GM19468 (cell line): ENCODE data around the gene CSAD.
A peak's percentile ranks its signal among the peaks of the same experiment; 100 is the strongest.
"Not testable (repeated sequence)": the region's sequence is repeated elsewhere in the genome, so short reads cannot be mapped to it uniquely, and the experiment has no call there.

ENCODE experiments used
- ATAC-seq: cut with Tn5 transposase; IDR thresholded peaks from one replicate; pipeline ENCODE4 v1.9.1; 2021; ENCODE audit warnings: mild to moderate bottlenecking, moderate library complexity, moderate number of reproducible peaks; ENCODE audit not compliant: unreplicated experiment; ENCODE audit errors: extremely low read depth

Gene CSAD

GRCh38 chr12:53185582-53186153 lies 4.9 kb upstream of the CSAD start:
- ATAC-seq, result no peak

DNA sequence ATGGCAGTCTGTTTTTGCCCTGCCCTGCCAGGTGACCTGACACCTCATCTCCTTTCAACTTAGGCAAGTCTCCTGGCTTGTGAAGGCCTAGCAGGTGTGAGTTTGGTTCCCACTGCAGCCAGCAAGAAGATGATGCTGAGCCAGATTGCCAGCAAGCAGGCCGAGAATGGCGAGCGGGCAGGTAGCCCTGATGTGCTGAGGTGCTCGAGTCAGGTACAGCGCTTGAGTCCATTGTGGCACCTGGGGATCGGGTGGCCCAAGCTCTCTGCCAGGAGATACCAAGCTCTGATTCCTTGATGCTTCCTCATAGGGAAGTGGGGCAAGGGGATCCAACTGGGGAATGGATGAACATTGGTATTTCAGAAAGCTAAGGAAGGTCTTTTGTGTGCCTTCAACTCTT lies 4.1 kb upstream of the CSAD start:
- ATAC-seq, result no peak

DNA sequence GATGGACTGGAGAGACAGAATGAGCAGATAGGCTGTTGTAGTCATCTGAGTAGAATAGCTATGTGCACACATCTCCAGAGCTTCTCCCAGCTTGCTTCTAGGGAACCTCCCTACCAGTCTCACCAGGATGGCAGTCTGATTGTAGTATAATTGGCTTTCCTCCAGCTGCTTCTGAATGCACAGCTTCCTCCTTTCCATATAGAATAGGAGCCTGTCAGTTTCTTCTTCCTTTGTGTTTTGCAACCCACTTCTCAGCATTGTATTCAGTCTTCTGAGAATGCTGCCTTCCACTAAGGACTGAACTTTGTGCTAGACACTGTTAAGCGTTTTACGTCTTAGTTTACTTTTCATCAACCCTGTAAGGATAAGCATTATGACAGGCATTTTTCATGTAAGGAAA lies 2.2 kb upstream of the CSAD start:
- no peak for ATAC-seq

GRCh38 chr12:53181935-53182334 lies 1.2 kb upstream of the CSAD start:
- no peak for ATAC-seq

DNA sequence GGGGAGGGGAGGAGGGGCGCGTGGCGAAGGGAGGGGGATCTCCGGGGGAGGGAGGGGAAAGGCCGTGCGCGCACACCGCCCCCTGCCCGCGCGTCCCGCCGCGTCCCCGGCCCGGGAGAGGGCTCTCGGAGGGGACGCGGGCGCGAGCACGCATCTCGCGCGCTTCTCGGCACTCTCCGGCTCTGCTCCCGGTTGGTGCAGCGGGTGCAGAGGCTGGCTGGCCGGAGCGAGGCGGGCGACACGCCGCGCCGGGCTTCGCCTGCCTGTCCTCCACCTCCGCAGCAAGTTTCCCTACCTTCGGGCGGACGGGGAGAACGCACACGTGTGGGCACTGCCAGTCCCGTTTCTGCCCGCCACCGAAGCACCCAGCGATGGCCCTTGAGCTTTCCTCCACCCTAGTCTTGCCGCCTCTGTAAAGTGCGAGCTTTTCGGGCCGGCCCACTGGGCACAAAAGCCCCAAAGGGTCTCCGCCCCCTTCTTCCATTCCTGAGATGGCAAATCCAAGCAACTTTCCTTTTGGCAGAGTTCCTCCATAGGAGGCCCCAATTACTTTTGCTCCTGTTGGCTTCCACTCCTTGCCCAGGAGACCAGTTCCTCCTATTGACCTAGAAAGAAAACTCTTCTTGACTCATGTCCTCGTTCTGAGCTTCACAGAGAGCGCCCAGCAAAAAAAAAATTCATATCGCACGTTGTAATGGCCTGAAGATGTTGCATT lies 363 bp upstream of the CSAD start:
- ATAC-seq, result peak; percentile 16

GRCh38 chr12:53179687-53180219 lies 972 bp downstream of the CSAD start:
- no peak for ATAC-seq

DNA sequence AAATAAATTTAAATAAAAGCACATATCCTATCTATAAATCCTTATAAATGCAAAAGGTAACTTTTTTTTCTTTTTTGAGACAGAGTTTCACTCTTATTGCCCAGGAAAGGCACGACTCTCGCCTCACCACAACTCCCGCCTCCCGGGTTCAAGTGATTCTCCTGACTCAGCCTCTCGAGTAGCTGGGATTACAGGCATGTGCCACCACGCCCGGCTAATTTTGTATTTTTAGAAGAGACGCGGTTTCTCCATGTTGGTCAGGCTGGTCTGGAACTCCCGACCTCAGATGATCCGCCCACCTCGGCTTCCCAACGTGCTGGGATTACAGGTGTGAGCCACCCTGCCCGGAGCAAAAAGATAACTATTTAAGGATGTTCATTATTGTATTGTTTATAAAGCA lies 1.9 kb downstream of the CSAD start:
- ATAC-seq, result not testable (repeated sequence)

DNA sequence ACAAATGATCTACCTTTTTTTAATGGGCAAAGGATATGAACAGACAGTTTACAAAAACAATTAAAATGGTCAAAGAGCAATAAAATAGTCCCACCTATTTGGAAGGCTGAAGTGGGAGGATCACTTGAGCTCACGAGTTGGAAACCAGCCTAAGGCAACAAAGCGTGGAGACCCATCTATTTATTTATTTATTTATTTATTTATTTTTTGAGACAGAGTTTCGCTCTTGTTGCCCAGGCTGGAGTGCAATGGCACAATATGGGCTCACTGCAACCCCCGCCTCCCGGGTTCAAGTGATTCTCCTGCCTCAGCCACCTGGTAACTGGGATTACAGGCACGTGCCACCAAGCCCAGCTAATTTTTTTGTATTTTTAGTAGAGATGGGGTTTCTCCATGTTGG lies 3.3 kb downstream of the CSAD start:
- ATAC-seq, result not testable (repeated sequence)

GRCh38 chr12:53176750-53177149 lies 4.0 kb downstream of the CSAD start:
- no peak for ATAC-seq

DNA sequence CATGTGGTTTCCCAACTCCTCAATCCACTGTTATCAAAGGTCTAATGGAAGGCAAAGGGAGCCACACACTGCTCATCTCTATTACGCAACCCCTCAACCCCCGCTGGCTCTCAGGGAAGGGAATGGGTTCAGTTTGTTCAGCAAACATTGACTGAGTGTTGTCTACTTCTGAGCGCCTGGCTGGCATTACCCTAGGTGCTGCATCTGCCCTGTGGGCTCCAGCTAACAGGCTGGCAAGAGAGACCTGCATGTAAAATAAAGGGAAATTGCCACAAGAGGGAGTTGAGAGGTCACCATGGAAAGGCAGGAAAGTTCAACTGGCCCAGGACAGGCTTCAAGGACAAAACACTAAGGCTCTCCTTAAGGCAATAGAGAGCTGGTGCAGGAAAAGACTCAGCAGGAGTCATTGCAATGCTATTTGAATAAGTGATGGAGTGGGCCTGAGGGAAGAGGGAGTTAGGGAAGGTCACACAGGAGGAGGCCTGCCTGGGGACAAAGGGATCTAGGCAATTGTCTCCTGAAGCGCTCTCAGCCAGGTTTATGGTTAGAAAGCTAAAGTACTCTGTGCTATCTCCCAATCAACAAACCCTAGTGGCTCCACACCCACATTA lies 5.7 kb downstream of the CSAD start:
- no peak for ATAC-seq

DNA sequence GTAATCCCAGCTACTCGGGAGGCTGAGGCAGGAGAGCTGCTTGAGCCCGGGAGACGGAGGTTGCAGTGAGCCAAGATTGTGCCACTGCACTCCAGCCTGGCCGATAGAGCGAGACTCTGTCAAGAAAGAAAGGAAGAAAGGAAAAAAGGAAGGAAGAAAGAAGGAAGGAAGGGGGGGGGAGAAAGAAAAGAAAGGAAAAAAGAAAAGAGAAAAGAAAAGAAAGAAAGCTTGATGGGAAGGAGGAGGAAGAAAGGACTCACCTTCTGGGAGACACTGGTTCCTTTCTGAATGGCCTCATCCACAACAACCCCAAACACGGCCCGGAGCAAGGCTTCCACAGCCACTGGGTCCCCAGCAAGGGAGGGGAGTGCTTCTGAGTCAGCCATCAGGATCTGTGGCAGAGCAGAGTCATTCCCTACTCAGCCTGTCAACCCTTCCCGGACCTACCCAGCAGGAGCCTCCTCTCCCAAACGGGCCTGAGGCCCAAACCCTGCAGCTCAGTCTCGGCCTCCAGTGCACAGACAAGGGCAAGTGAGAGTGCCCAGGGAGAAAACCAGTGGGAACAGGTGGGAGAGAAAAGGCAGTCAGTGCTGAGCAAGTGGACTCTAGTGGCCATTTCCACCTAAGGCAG lies 7.5 kb downstream of the CSAD start:
- no peak for ATAC-seq

DNA sequence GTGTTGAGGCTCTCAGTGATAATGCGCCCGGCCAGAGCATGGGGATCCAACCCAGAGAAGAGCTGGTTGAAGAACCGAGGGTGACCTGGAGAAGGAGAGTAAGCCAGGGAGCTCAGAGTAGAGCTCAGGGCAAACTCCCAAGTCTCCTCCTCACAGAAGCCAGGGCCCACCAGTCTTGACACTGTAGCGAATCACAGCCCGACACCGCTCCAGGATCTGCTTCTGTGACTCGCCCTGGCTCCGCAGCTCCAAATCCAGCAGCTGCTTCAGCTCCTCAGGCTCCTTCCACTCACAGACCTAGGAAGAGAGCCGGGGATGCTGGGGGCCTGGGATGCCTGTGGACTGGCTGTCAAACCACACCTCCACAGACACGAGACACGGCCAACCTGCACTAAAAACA lies 8.4 kb downstream of the CSAD start:
- no peak for ATAC-seq

DNA sequence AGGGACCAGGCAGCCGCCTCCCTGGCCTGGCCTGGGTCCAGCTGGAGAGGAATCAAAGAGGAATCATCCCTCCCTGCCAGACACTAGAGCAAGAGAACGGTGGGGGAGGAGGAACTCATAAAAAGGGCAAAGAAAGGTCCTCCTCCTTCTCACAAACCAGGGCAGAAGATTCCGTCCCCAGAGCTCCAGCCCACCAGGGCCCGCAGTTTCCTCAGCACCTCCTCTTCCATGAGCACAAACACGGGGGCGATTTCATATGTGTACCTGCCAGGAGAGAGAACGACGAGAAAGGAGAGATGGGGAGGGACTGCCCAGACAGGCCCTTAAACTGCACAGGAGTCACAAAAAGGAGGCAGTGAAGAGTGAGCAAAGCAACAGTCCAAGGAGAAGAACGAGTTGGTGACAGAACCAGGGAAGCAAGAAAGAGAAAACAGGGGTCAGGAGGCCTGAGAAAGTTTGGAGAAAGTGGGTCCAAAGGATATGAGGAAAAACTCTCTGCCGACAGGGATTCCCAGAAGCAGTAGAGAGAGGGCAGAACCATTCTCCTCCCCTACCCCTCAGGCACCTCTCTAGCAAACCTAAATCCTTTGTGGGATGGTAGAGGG lies 8.9 kb downstream of the CSAD start:
- no peak for ATAC-seq

GRCh38 chr12:53170876-53171724 lies 9.6 kb downstream of the CSAD start:
- no peak for ATAC-seq

DNA sequence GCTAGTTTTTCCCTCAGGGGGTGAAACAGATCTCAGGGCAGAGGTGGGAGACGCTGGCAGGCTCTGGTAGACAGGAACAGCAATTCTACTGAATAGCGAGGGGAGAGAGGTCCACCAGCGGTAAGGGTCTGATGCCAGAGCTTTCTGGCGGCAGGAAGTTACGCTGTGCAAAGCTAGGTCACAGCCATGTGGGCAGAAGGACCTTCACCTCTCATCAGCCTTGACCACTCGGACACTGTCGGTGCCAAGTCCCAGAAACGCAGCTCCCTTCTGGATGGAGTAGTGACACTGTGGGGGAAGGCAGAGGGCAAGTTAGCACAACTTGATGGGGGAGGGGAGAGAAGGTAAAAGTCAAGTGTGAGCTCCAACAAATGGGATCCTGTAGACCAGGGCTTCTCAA lies 10.5 kb downstream of the CSAD start:
- no peak for ATAC-seq

DNA sequence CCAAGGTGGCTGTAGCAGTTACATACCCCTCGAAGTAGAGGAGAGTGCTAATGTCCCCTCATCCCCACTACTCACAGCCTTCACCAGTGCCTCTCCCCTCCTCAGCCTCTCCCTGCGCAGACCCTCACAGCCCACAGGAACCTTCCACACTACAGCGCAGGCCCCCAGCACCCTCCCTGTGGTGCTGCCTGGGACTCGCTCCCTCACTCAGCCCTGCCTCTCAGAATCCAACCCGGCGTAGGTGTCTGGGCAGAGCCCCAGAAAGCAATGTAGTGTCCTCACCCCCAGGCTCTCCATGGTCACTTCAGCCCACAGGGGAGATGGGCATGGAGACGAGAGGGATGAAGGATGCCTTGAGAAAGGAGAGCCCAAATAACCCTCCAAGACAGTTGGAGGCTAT lies 11.1 kb downstream of the CSAD start:
- ATAC-seq, result no peak

DNA sequence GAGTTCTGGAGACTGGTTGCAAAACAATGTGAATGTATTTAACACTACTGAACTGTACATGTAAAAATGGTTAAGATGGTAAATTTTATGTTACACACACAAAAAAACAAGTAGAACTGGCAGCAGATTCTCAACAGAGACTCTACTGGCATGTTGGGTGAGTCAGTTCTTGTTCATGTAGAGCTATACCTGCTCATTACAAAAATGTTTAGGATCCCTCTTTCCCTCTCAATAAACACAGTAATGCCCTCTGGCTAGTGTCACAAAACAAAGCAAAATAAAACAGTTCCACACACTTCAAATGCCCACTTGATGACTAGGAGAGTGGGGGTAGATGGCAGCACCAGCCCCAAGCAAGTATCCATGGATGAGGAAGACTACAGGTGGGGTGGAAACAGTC lies 13.9 kb downstream of the CSAD start:
- ATAC-seq, result no peak

DNA sequence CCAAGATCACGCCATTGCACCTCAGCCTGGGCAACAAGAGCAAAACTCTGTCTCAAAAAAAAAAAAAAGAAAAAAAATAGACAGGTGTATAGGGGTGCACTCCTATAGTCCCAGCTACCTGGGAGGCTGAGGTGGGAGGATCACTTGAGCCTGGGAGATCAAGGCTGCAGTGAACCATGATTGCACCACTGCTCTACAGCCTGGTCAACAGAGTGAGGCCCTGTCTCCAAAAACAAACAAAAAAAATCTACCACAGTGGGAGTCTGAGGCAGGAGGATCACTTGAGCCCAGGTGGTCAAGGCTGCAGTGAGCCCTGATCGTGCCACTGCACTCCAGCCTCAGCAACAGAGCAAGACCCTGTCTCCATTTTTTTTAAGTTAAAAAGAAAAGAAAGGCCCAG lies 17.7 kb downstream of the CSAD start:
- ATAC-seq, result not testable (repeated sequence)

DNA sequence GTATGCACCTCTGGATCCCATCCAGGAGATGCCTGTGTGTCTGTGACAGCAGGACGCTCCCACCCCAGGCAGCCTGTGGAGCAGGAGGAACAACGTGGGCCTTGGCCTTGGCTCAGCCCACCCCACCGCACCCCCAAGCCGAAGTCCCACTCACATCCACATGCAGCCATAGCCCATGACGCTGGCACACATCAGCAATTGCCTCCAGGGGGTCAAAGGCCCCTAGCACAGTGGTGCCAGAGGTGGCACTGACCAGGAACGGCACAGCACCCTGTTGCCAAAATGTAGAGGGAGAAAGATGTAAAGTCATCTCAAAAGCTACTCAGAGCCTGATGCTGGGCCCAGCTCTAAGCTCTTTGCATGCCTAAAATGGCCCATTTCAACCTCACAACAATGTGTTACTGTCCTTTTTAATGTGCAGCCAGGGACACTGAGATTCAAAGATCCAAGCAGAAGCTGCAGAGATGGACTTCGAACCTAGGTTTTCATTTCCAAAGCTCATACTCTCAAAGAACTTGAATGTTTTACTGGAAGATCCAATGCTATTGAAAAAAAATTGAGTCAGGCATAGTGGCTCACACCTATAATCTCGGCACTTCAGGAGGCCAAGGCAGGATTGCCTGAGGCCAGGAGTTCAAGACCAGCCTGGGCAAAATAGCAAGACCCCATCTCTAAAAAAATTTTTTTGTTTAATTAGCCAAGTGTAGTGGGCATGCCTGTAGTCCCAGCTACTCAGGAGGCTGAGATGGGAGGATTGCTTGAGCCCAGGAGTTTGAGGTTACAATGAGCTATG lies 19.4 kb downstream of the CSAD start:
- ATAC-seq, result no peak
